HEK293 (cell line): Measurements from ENCODE around the gene IFNA2.
A peak's percentile ranks its signal among the peaks of the same experiment; 100 is the strongest.

Experiments
- CTCF ChIA-PET: fragments of 350-600 bp; formaldehyde crosslinking; extraction: SDS; loops from one replicate; lab custom pipeline; 2021; ENCODE audit warnings: antibody characterized with exemption; lab: Yijun Ruan, JAX
- POLR2A ChIA-PET: fragments of 300-600 bp; formaldehyde crosslinking; extraction: SDS; loops from one replicate; lab custom pipeline; 2020; ENCODE audit warnings: antibody characterized with exemption, inconsistent platforms; lab: Yijun Ruan, JAX
- H3K27ac ChIP-seq: fragments of 200-500 bp; sonication (Bioruptor generic); 2 replicates; pipeline ENCODE4 v1.5.1; 2014; ENCODE audit warnings: low read depth, low read length, control low read depth, inconsistent platforms; ENCODE audit errors: extremely low read depth
- H3K36me3 ChIP-seq, 2 experiments: fragments of 200-500 bp in 1 of 2; sonication (Bioruptor generic) in 1 of 2; 1 replicate in 1 of 2; 2 replicates in 1 of 2; pipeline ENCODE4 v1.5.1; 2014 to 2017; ENCODE audit warnings: inconsistent platforms in 2 of 2, low read length in 2 of 2; ENCODE audit not compliant: control insufficient read depth in 2 of 2, insufficient read depth in 1 of 2
- H3K4me1 ChIP-seq: fragments of 200-500 bp; sonication (Bioruptor generic); 2 replicates; pipeline ENCODE4 v1.5.1; 2014; ENCODE audit warnings: mild to moderate bottlenecking, low read length, inconsistent platforms; ENCODE audit not compliant: control insufficient read depth, insufficient read depth
- H3K4me3 ChIP-seq: 2 replicates; pipeline ENCODE4 v1.5.1; 2011; ENCODE audit warnings: low read depth, mild to moderate bottlenecking, control low read depth, low read length, moderate library complexity
- H3K9me3 ChIP-seq: fragments of 200-500 bp; sonication (Bioruptor generic); 2 replicates; pipeline ENCODE4 v1.5.1; 2014; ENCODE audit warnings: low read depth, low read length, inconsistent platforms; ENCODE audit not compliant: control insufficient read depth, insufficient read depth
- CTCF ChIP-seq: fragments of 450-650 bp; formaldehyde crosslinking; IDR thresholded peaks from 2 replicates; pipeline ENCODE4 v1.5.1; 2016; ENCODE audit warnings: missing biosample characterization, missing genetic modification characterization
- HOXD13 ChIP-seq: sonication (generic); formaldehyde crosslinking; IDR thresholded peaks from 2 replicates; pipeline ENCODE4 v1.8.0; 2022; ENCODE audit warnings: missing genetic modification reagents, borderline replicate concordance
- IKZF3 ChIP-seq: fragments of 450-650 bp; IDR thresholded peaks from 2 replicates; pipeline ENCODE4 v1.5.0; 2018; ENCODE audit warnings: missing biosample characterization, mild to moderate bottlenecking, missing genetic modification characterization, moderate library complexity
- INSM2 ChIP-seq: fragments of 450-650 bp; formaldehyde crosslinking; IDR thresholded peaks from 2 replicates; pipeline ENCODE4 v1.5.1; 2016; ENCODE audit warnings: missing biosample characterization, missing genetic modification characterization
- KLF7 ChIP-seq: fragments of 450-650 bp; formaldehyde crosslinking; IDR thresholded peaks from 2 replicates; pipeline ENCODE4 v1.5.1; 2016; ENCODE audit warnings: missing biosample characterization, missing genetic modification characterization, borderline replicate concordance
- OVOL3 ChIP-seq: fragments of 450-650 bp; formaldehyde crosslinking; IDR thresholded peaks from 2 replicates; pipeline ENCODE4 v1.5.1; 2016; ENCODE audit warnings: missing biosample characterization, missing genetic modification characterization
- PRDM1 ChIP-seq: fragments of 450-650 bp; formaldehyde crosslinking; IDR thresholded peaks from 2 replicates; pipeline ENCODE4; 2016; ENCODE audit warnings: missing biosample characterization, missing genetic modification characterization
- PRDM6 ChIP-seq: fragments of 450-650 bp; formaldehyde crosslinking; IDR thresholded peaks from 2 replicates; pipeline ENCODE4 v1.5.1; 2017; ENCODE audit warnings: missing biosample characterization, missing genetic modification characterization
- SP7 ChIP-seq: fragments of 450-650 bp; formaldehyde crosslinking; IDR thresholded peaks from 2 replicates; pipeline ENCODE4 v1.5.1; 2016; ENCODE audit warnings: missing biosample characterization, missing genetic modification characterization
- TRIM28 ChIP-seq: IDR thresholded peaks from 2 replicates; pipeline ENCODE4 v1.6.1; 2011; ENCODE audit warnings: low read length, control low read depth, borderline replicate concordance
- ZBTB20 ChIP-seq: fragments of 450-650 bp; formaldehyde crosslinking; IDR thresholded peaks from 2 replicates; pipeline ENCODE4 v1.5.1; 2016; ENCODE audit warnings: missing biosample characterization, missing genetic modification characterization
- ZBTB26 ChIP-seq: fragments of 450-650 bp; formaldehyde crosslinking; optimal IDR thresholded peaks from 2 replicates; pipeline ENCODE3; 2016; ENCODE audit warnings: missing biosample characterization, mild to moderate bottlenecking, missing genetic modification characterization
- ZFP69B ChIP-seq: fragments of 450-650 bp; formaldehyde crosslinking; IDR thresholded peaks from 2 replicates; pipeline ENCODE4 v1.5.1; 2016; ENCODE audit warnings: missing biosample characterization, missing genetic modification characterization
- ZNF121 ChIP-seq: fragments of 450-650 bp; formaldehyde crosslinking; IDR thresholded peaks from 2 replicates; pipeline ENCODE4 v1.5.1; 2016; ENCODE audit warnings: missing biosample characterization, missing genetic modification characterization
- ZNF223 ChIP-seq: fragments of 450-650 bp; formaldehyde crosslinking; IDR thresholded peaks from 2 replicates; pipeline ENCODE4 v1.5.1; 2016; ENCODE audit warnings: missing biosample characterization, missing genetic modification characterization
- ZNF239 ChIP-seq: fragments of 450-650 bp; formaldehyde crosslinking; IDR thresholded peaks from 2 replicates; pipeline ENCODE4 v1.5.1; 2016; ENCODE audit warnings: missing biosample characterization, missing genetic modification characterization
- ZNF24 ChIP-seq: fragments of 450-650 bp; formaldehyde crosslinking; IDR thresholded peaks from 2 replicates; pipeline ENCODE4 v1.5.1; 2016; ENCODE audit warnings: missing biosample characterization, missing genetic modification characterization
- ZNF529 ChIP-seq: fragments of 450-650 bp; formaldehyde crosslinking; IDR thresholded peaks from 2 replicates; pipeline ENCODE4 v1.5.1; 2017; ENCODE audit warnings: missing genetic modification characterization, missing biosample characterization; ENCODE audit not compliant: insufficient replicate concordance
- ZNF624 ChIP-seq: fragments of 450-650 bp; formaldehyde crosslinking; IDR thresholded peaks from 2 replicates; pipeline ENCODE4 v1.5.1; 2017; ENCODE audit warnings: missing biosample characterization, missing genetic modification characterization
- ZNF629 ChIP-seq: fragments of 450-650 bp; formaldehyde crosslinking; IDR thresholded peaks from 2 replicates; pipeline ENCODE4 v1.5.1; 2017; ENCODE audit warnings: missing biosample characterization, missing genetic modification characterization
- ZNF660 ChIP-seq: fragments of 450-650 bp; IDR thresholded peaks from 2 replicates; pipeline ENCODE4 v1.5.1; 2018; ENCODE audit warnings: missing biosample characterization, mild to moderate bottlenecking, missing genetic modification characterization
- ZNF707 ChIP-seq: fragments of 450-650 bp; formaldehyde crosslinking; IDR thresholded peaks from 2 replicates; pipeline ENCODE4 v1.5.1; 2016; ENCODE audit warnings: missing biosample characterization, missing genetic modification characterization
- ZNF830 ChIP-seq: fragments of 450-650 bp; IDR thresholded peaks from 2 replicates; pipeline ENCODE4 v1.5.0; 2018; ENCODE audit warnings: missing biosample characterization, missing genetic modification characterization, low read depth, mild to moderate bottlenecking, moderate library complexity
- ZSCAN30 ChIP-seq: fragments of 450-650 bp; IDR thresholded peaks from 2 replicates; pipeline ENCODE4 v1.5.1; 2018; ENCODE audit warnings: missing biosample characterization, mild to moderate bottlenecking, missing genetic modification characterization, moderate library complexity

Gene IFNA2

GRCh38 chr9:21362287-21362686 lies 22.9 kb downstream of the IFNA2 start (continued):
- TF ChIP-seq CTCF (tag by site-specific recombination), result no peak

- POLR2A ChIA-PET, result no interaction called here
- no peaks in the 10 kb centered on the region for H3K4me1 ChIP-seq
- no peak overlapping the region for H3K27ac ChIP-seq
- H3K4me3 ChIP-seq, result no peak overlapping the region
- peak; percentile 48; the same call in 1 of the 2 replicates for TF ChIP-seq PRDM1
- no peak for TF ChIP-seq OVOL3 (tag by site-specific recombination)
- no peak for TF ChIP-seq INSM2 (tag by site-specific recombination)
- TF ChIP-seq ZNF239 (tag by site-specific recombination), result no peak
- TF ChIP-seq ZNF121 (tag by site-specific recombination), result no peak
- TF ChIP-seq ZNF707 (tag by site-specific recombination), result no peak
- CTCF ChIA-PET, result no interaction called here
- H3K9me3 ChIP-seq, result no peaks in the 10 kb centered on the region
- H3K36me3 ChIP-seq, result no peaks in the 10 kb centered on the region
Observed at GRCh38 chr9:21357479-21358460, 27.4 kb downstream of the IFNA2 start.

GRCh38 chr9:21350787-21351186 lies 34.4 kb downstream of the IFNA2 start, which contains the start of gene IFNA6:
Gene IFNA6, minus strand, starts transcription at chr9:21350887. Its CDS starts 0 bp downstream, at chr9:21350887.
- no peak within 1 kb of the TSS for H3K4me3 ChIP-seq
- H3K4me1 ChIP-seq, result no peaks in the 10 kb centered on the region
- H3K27ac ChIP-seq, result no peak within 1 kb of the TSS
- ChIA-PET CTCF (no interaction called here), POLR2A (no interaction called here)
- TF ChIP-seq PRDM1 (no peak), ZNF660 (tag by site-specific recombination) (no peak), ZNF24 (tag by site-specific recombination) (no peak), HOXD13 (CRISPR knock-in tag) (no peak), ZNF529 (tag by site-specific recombination) (no peak), ZNF624 (tag by site-specific recombination) (no peak), ZBTB20 (tag by site-specific recombination) (no peak), TRIM28 (no peak), SP7 (tag by site-specific recombination) (no peak), KLF7 (tag by site-specific recombination) (no peak), ZSCAN30 (tag by site-specific recombination) (no peak), IKZF3 (no peak), ZBTB26 (tag by site-specific recombination) (no peak), ZFP69B (no peak), ZNF239 (tag by site-specific recombination) (no peak), ZNF629 (no peak), ZNF830 (tag by site-specific recombination) (no peak), ZNF223 (tag by site-specific recombination) (no peak), PRDM6 (tag by site-specific recombination) (no peak)
- H3K36me3 ChIP-seq, result no peaks in the 10 kb centered on the region
- no peaks in the 10 kb centered on the region for H3K9me3 ChIP-seq
